Fibroblast of lung (primary cell): ENCODE measurements around the gene RASEF.

Experiments used
- EZH2 ChIP-seq: IDR thresholded peaks from 2 replicates; pipeline ENCODE4 v1.5.1; 2012; ENCODE audit warnings: low read length, control low read depth, mild to moderate bottlenecking; ENCODE audit errors: missing control alignments
- TF ChIP-seq, protein P1 (sequence below), 2 donors: IDR thresholded peaks in 1 of 2; conservative IDR thresholded peaks in 1 of 2; 1 replicate in 1 of 2; 2 replicates in 1 of 2; pipeline ENCODE4 v1.5.1; 2011 to 2012; ENCODE audit warnings: low read length in 2 of 2, control low read depth in 1 of 2, inconsistent platforms in 1 of 2, low read depth in 1 of 2, mild to moderate bottlenecking in 1 of 2

DNA sequence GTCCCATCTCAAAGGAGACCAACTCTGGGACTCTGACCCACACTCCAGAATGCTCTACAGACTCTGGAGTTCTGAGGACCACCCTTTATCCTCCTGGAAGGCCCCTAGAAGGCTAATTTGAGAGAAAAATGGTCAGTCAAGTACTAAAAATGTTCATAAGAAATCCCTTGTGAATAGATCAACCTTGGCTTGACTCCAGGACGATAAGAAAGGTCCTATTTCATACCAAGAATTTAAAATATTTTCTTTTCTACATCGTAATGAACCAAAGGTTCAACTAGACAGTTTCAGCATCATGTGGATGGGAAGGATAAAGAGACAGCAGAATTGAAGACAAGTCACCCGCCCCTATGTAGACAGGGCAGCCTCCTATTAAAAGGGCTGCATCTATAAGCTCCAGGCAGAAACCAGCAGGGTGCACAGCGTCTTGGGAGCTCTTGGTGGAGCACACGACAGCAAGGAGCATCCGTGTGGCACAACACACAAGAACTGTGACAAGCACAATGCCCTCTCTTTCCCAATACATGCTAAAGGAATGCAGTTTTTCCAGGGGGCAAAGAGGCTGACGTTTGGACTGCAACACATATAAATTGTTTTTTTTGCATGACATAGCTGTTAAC lies 38.3 kb downstream of the RASEF start:
- TF ChIP-seq, protein P1, sequence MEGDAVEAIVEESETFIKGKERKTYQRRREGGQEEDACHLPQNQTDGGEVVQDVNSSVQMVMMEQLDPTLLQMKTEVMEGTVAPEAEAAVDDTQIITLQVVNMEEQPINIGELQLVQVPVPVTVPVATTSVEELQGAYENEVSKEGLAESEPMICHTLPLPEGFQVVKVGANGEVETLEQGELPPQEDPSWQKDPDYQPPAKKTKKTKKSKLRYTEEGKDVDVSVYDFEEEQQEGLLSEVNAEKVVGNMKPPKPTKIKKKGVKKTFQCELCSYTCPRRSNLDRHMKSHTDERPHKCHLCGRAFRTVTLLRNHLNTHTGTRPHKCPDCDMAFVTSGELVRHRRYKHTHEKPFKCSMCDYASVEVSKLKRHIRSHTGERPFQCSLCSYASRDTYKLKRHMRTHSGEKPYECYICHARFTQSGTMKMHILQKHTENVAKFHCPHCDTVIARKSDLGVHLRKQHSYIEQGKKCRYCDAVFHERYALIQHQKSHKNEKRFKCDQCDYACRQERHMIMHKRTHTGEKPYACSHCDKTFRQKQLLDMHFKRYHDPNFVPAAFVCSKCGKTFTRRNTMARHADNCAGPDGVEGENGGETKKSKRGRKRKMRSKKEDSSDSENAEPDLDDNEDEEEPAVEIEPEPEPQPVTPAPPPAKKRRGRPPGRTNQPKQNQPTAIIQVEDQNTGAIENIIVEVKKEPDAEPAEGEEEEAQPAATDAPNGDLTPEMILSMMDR (conservative IDR thresholded peaks at IDR 0.05 in 1 of 2, IDR thresholded peaks at IDR 0.05 in 1 of 2; ENCODE audit: low read depth in 1 of 2, low read length in 2 of 2) = no peak
- TF ChIP-seq EZH2 = no peak
